Measurements from ENCODE around the gene DCC.
A peak's percentile ranks its signal among the peaks of the same experiment; 100 is the strongest.

DCC gene

GRCh38 chr18:52844323-52844722 lies 504.3 kb downstream of the DCC start:
- no peak for DNase-seq

DNA sequence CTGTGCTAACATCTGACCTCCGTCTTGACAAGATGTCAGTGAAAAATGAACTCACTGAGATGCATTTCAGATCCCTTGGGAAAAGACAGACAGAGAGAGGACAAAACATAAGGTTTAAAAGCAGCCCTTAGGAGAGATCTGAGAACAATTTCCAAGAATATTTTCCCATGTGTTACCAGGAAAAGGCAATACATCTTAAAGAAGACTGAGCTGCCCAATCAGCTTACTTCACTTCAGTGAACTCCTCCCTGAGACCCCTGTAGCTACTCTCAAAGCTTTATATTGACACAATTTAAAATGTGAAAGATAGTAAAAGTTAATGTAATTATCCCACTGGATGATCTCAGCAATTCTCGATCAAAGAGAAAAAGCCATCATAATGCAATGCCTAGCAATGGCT lies 505.0 kb downstream of the DCC start:
- no peak for DNase-seq

GRCh38 chr18:52850031-52850560 lies 510.1 kb downstream of the DCC start:
- DNase-seq: peak; percentile 7

DNA sequence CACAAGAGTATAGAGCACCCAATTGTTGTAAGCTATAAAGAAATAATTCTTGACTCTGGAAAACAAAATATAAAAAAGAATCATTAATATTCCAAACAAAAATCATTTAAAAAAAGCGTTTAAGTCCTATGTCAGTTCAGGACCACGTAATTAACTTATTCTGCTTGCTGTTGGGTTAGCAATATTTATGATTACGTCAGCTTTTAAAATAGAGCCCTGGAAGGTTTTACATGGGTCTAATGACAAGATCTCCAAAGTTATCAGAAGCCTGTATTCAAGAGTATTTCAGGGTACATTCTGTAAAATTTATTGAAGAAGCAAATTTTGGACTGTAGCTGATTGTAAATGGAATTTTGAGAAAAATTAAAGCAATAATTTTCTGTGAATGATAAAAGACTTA lies 521.6 kb downstream of the DCC start:
- no peak for DNase-seq

DNA sequence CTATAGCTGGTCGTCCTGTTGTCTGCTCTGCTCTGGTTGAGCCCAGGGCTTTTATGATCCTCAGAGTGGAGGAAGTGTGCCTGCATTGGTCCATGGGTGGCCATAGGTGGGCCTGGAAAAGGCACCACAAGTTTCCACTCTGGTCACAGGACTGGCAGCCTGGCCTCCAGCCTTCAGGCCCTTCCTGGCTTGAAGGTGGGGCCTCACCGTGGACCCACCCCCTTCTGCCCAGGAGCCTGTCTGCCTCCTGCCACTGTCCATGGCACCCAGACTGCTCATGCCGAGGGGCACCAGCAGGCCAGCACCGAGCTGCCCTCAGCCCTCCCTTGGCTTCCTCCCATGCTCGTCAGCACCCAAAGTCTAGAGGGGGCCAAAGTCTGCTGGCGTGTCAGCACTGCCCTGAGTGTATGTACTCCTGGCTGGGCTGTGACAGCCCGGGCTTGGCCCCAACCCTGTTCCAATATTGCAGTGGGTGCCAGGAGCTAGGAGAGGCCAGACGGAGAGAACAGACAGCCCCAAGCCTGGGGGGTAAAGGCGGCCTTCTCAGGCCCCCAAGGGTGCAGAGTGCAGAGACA lies 529.4 kb downstream of the DCC start:
- peak; percentile 37 for DNase-seq

GRCh38 chr18:52869942-52870907 lies 530.2 kb downstream of the DCC start:
- peak; percentile 27 for DNase-seq

GRCh38 chr18:52874774-52875173 lies 534.8 kb downstream of the DCC start:
- no peak for DNase-seq

GRCh38 chr18:52875725-52876124 lies 535.7 kb downstream of the DCC start:
- no peak for DNase-seq

DNA sequence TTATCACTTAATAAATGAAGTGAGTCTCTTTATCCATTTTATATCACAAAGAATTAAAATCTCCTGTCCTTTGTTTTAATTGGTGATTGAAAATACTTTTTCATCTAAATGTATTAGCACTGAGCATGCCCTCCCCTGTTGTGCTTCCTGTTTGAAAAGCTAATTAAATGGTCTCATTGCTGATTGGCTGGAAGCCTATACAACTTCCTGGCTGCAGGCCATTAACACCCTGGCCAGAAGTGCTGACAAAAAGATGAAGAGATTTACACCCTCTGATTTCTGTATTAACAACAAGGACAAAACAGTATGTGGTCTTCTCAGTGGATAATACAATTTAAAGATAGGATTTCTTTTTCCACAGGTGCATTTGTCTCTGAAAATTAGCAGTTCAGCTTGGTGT lies 548.0 kb downstream of the DCC start:
- DNase-seq: peak; percentile 79

DNA sequence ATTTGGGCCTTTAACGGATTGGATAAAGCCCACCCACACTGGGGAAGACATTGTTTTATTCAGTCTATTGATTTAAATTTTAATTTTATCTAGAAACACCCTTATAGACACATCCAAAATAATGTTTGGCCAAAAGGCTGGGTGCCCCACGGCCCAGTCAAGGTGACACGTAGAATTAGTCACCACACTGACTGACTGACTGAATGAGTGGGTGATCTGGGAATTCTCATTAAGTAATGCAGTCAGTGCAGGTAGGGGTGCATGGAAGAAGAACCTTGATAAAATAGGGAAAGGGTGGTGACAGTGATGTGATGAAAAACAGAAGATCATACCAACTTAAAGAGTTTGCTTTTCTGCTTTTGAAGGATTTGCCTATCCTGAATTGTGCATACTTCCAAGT lies 554.8 kb downstream of the DCC start:
- no peak for DNase-seq

- DNase-seq: peak; percentile 29
Observed at GRCh38 chr18:52897611-52898484, 557.9 kb downstream of the DCC start.

DNA sequence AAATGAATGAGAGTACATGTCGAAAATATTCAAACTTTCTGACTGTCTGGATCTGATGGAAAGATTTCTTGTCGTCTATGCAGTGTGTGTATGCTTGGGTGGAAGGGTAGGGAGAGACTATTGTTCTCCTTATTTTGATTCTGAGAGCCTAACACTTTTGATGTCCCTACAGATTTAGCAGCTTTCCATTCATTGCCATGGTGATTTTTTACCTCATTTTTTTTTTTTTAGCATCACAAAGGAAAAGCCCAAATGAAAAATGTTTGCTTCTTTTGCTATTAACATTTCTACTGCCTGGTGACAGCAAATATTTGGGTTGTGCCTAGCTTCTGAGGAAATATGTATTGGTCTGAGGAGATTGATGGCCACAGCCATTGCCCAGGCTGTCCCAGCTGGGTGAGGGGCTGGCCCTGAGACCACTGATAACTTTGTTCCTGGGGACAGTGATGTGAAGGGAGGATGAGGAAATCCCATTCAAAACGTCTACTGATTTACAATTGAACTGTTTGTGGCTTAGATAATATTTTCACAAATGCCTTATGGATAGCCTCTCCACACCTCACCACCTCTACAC lies 558.6 kb downstream of the DCC start:
- no peak for DNase-seq

DNA sequence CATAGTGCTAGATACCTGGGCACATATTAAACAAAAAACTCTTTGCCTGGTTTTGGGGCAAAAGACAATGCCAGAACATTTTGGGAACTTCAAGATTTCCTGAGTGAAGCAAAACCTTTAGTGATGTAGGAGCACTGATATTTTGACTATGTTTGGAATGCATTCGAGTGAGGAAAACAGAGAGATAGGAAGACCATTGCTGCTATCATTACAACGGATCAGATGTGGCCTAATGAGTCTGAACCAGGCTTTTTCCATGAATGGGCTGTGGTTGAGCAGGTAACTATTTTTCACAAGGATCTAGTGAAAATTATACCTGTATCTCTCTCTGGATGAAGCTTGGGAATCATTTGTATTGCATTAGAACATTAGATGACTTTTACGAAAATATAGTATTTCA lies 562.2 kb downstream of the DCC start:
- DNase-seq: no peak

DNA sequence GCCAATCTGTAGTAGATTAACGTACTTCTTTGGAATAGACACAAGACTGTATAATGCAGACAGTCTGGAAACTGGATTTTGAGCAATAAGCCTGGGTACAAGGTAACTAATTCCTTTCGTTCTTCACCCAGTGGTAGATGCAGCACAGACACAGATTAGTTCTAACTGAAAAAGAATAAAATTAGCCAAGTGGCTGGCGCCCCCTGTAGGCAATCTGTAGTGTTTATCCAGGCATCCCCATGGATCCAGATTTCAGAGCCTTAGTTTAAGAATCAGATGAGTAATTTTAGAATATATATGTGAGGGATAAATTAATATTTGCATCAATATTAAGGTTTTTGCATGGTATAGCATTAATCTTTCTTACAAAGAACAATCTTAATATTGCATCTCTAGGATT lies 563.9 kb downstream of the DCC start:
- DNase-seq: peak; percentile 48

DNA sequence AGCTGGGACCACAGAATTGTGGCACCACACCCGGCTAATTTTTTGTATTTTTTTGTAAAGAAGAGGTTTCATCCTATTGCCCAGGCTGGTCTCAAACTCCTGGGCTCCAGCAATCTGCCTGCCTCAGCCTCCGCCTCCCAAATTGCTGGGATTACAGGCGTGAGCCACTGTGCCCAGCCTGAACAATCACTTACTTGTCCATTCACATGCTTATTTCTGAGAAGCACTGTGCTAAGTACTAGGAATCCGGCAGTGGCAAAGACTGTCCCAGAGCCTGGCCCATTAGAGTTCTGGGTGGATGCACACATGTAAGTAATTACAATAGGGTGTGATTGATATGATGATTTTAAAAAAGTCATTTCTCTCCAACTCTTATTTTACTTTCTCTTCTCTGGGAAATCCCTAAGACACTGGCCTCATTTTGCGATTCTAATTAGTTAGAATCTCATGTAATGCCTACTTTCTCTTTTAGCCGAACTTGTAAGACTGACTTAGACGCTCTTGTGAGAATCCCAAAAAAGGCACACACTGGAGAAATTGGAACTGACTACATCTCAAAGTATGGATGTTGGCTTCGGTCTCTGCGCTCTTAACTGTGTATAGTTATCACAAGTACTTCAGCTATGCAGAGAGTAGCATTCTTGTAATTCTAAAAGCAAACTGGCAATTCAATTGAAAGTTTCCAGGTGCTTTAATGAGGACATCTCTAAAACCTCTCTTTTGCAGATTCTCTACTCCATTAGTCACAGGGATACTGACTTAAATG lies 567.7 kb downstream of the DCC start:
- no peak for DNase-seq

- no peak for DNase-seq
Observed at GRCh38 chr18:52914148-52914547, 574.2 kb downstream of the DCC start.

DNA sequence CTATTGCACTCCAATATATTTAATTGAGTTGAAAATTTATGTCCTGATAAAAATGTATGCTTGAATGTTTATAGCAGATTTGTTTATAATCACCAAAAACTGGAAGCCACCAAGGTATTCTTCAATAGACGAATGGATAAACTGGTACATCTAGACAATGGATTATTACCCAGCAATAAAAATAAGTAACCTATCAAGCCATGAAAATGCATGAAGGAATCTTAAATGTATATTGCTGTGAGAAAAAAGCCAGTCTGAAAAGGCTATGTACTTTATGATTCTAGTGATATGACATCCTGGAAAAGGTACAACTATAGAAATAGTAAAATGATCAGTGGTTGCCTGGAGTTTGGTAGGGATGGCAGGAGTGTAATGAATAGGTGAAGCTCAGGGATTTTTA lies 580.7 kb downstream of the DCC start:
- DNase-seq: no peak

DNA sequence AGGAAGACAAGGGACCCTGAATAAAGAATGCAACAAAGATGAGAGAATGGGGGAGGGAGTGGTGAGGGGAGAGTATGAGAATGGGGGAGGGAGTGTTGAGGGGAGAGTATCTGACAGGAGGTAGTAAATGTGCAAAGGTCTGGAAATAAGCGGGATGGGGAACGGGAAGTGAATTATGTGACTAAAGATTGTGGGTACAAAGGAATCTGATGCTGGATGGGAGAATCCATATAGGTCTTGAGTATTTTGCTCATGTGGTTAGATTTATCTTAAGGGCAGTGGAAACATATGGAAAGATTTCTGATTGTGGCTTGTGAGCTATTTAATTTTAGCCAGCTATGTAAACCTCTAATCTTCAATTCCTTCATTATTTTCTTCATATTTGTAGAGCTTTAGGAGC lies 593.4 kb downstream of the DCC start:
- DNase-seq: no peak

DNA sequence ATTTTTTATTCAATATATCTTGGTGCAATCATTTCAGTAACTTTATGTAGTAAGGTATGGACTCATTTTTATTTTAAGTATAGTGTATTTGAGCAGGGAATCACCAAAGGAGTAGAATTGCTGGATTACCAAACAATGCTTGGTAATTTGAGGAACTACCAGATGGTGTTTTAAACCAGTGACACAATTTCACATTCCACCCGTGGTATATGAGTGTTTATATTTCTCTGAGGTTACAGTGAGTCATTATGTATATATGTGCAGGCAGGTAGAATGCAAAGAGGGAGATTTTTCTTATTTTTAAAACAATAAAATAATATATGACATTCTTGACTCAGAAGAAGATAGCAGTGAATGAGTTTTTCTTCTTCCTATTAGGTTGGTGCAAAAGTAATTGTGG lies 596.9 kb downstream of the DCC start:
- DNase-seq: peak; percentile 3

GRCh38 chr18:52937840-52938239 lies 597.8 kb downstream of the DCC start:
- no peak for DNase-seq

DNA sequence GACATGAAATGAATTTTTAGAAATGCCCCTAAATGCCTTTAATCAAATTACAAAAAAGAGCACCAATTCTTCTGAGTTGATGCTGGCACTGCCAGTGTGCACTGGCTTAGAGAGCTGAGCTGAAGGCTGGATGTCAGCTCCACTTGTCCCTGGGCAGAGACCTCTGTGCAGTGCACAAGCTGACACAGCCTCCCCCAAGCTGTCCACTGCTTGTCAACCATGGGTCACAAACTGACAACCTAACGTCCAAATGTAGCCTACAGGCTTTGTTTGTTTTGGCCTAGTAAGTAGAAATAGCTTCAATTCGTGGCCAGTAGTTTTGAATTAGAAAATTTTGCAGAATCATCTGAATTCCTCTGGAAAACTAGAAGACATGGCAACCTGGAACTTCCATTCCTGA lies 605.6 kb downstream of the DCC start:
- DNase-seq: no peak

DNA sequence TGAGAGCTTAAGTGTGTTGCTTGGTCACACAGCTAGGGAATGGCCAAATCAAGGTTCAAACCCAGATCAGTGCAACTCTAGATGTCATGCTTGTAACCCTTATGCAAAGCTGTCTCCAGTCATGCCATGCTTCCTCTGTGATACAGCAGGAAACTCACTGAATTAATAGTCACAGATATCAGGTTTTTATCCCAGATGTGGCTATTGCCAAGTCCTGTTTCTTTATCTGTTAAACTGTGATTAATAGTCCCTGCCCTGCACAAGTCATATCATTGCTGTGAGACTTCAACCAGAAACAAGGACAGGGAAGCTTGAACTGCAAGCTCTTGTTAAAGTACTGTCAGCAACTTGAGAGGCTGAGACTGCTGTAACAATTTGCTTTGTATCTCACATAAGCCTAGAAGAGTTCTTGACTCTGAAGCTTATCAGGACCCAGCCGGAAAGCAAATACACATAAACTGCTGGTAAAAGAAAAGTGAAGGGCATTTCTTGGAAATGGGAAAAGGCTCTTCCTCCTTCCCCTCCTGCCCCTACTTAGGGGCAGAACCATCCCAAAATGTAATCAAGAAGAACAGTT lies 609.0 kb downstream of the DCC start:
- DNase-seq: no peak
